IMR-90 (cell line): ENCODE data around the gene RGS13. TPM values are rescaled to one million over a fixed set of nuclear protein-coding genes. Genes with fewer than 3 reads are reported as not detected.

Experiments used
- ATAC-seq: fragments of 200-7000 bp; cut with Tn5 transposase; 2 replicates; pipeline ENCODE4 v1.9.1; 2020; ENCODE audit warnings: low read depth, mild to moderate bottlenecking, moderate library complexity
- BruUV-seq: library from RNA; stranded (reverse); fragments of 400-500 nt; replicated peaks from 2 replicates; lab custom pipeline; 2021; lab: Mats Ljungman, UMichigan
- CTCF ChIA-PET: fragments of 300-600 bp; formaldehyde crosslinking; extraction: SDS; loops from one replicate; lab custom pipeline; 2021; ENCODE audit warnings: antibody characterized with exemption; lab: Yijun Ruan, JAX
- POLR2A ChIA-PET: fragments of 300-600 bp; sonication (Branson Sonifier 250); formaldehyde crosslinking; loops from one replicate; lab custom pipeline; 2022; ENCODE audit warnings: antibody characterized with exemption; ENCODE audit not compliant: unreplicated experiment; lab: Charles Lee
- DNase-seq: peaks from one replicate; pipeline ENCODE4 v3.0.0; 2013
- H2AFZ ChIP-seq: replicated peaks from 2 replicates; pipeline ENCODE3; 2013; ENCODE audit warnings: low read length, mild to moderate bottlenecking; ENCODE audit not compliant: poor library complexity
- H2AK5ac ChIP-seq: 2 replicates; pipeline ENCODE4 v1.6.1; 2013; ENCODE audit warnings: low read depth, low read length, inconsistent platforms
- H2AK9ac ChIP-seq: replicated peaks from 2 replicates; pipeline ENCODE3; 2013; ENCODE audit warnings: mild to moderate bottlenecking, low read depth, low read length, moderate library complexity; ENCODE audit not compliant: poor library complexity
- H2BK120ac ChIP-seq: 2 replicates; pipeline ENCODE4 v1.6.1; 2013; ENCODE audit warnings: low read depth, low read length, inconsistent platforms
- H2BK15ac ChIP-seq: 3 replicates; pipeline ENCODE4 v1.6.1; 2013; ENCODE audit warnings: low read depth, low read length, inconsistent platforms
- H2BK20ac ChIP-seq: 2 replicates; pipeline ENCODE4 v1.6.1; 2013; ENCODE audit warnings: low read depth, mild to moderate bottlenecking, inconsistent platforms, low read length, moderate library complexity
- H2BK5ac ChIP-seq: 2 replicates; pipeline ENCODE4 v1.6.1; 2013; ENCODE audit warnings: mild to moderate bottlenecking, low read depth, low read length, inconsistent platforms; ENCODE audit not compliant: poor library complexity, severe bottlenecking
- H3K14ac ChIP-seq: replicated peaks from 2 replicates; pipeline ENCODE4 v1.6.1; 2013; ENCODE audit warnings: low read depth, low read length, inconsistent platforms
- H3K18ac ChIP-seq: 2 replicates; pipeline ENCODE4 v1.6.1; 2013; ENCODE audit warnings: low read depth, low read length, control low read depth
- H3K23ac ChIP-seq: 2 replicates; pipeline ENCODE4 v1.6.1; 2013; ENCODE audit warnings: low read depth, low read length, inconsistent platforms
- H3K27ac ChIP-seq: 2 replicates; pipeline ENCODE4 v1.5.1; 2013; ENCODE audit warnings: mild to moderate bottlenecking, control low read depth, low read length; ENCODE audit not compliant: insufficient read depth
- H3K27me3 ChIP-seq: 2 replicates; pipeline ENCODE4 v1.6.1; 2013; ENCODE audit warnings: low read length; ENCODE audit not compliant: control insufficient read depth, insufficient read depth
- H3K36me3 ChIP-seq: 2 replicates; pipeline ENCODE4 v1.6.1; 2013; ENCODE audit warnings: low read length, mixed read lengths; ENCODE audit not compliant: control insufficient read depth, insufficient read depth
- H3K4ac ChIP-seq: 2 replicates; pipeline ENCODE4 v1.6.1; 2013; ENCODE audit warnings: low read depth, low read length, inconsistent platforms
- H3K4me1 ChIP-seq: 2 replicates; pipeline ENCODE4 v1.6.1; 2013; ENCODE audit warnings: low read length, mixed read lengths; ENCODE audit not compliant: control insufficient read depth, insufficient read depth
- H3K4me2 ChIP-seq: 2 replicates; pipeline ENCODE4 v1.6.1; 2013; ENCODE audit warnings: low read depth, mild to moderate bottlenecking, control low read depth, low read length, moderate library complexity
- H3K4me3 ChIP-seq: 2 replicates; pipeline ENCODE4 v1.5.1; 2013; ENCODE audit warnings: low read depth, mild to moderate bottlenecking, control low read depth, low read length, moderate library complexity; ENCODE audit not compliant: insufficient read depth
- H3K56ac ChIP-seq: 2 replicates; pipeline ENCODE4 v1.6.1; 2013; ENCODE audit warnings: low read length, inconsistent platforms; ENCODE audit not compliant: insufficient read depth; ENCODE audit errors: extremely low read depth
- H3K79me1 ChIP-seq, 2 experiments: 2 replicates each; pipeline ENCODE4 v1.6.1; 2013; ENCODE audit warnings: low read length in 2 of 2, inconsistent platforms in 1 of 2, low read depth in 1 of 2
- H3K9ac ChIP-seq: 2 replicates; pipeline ENCODE4 v1.6.1; 2013; ENCODE audit warnings: low read depth, low read length, control low read depth
- H3K9me1 ChIP-seq: 2 replicates; pipeline ENCODE4 v1.6.1; 2013; ENCODE audit warnings: low read length, inconsistent platforms; ENCODE audit not compliant: insufficient read depth
- H3K9me3 ChIP-seq: 2 replicates; pipeline ENCODE4 v1.6.1; 2013; ENCODE audit warnings: low read length; ENCODE audit not compliant: control insufficient read depth, insufficient read depth
- H4K20me1 ChIP-seq: 2 replicates; pipeline ENCODE4 v1.6.1; 2013; ENCODE audit warnings: low read length, inconsistent platforms; ENCODE audit not compliant: insufficient read depth
- H4K5ac ChIP-seq: 2 replicates; pipeline ENCODE4 v1.6.1; 2013; ENCODE audit warnings: mild to moderate bottlenecking, low read depth, low read length, control low read depth
- H4K8ac ChIP-seq, 2 experiments: 2 replicates each; pipeline ENCODE4 v1.6.1; 2013; ENCODE audit warnings: low read depth in 2 of 2, low read length in 2 of 2, control low read depth in 1 of 2, inconsistent platforms in 1 of 2
- H4K91ac ChIP-seq: 2 replicates; pipeline ENCODE4 v1.6.1; 2013; ENCODE audit warnings: low read depth, low read length, inconsistent platforms; ENCODE audit not compliant: insufficient read depth
- BHLHE40 ChIP-seq: fragments of 150-350 bp; IDR thresholded peaks from 2 replicates; pipeline ENCODE4 v1.6.1; 2016; ENCODE audit warnings: mild to moderate bottlenecking, low read depth, low read length
- CEBPB ChIP-seq: IDR thresholded peaks from 2 replicates; pipeline ENCODE4 v1.6.1; 2012; ENCODE audit warnings: low read depth, low read length, improper control_type of control experiment
- CHD1 ChIP-seq: IDR thresholded peaks from 2 replicates; pipeline ENCODE4 v1.6.1; 2012; ENCODE audit warnings: low read depth, low read length, improper control_type of control experiment
- CTCF ChIP-seq: conservative IDR thresholded peaks from 2 replicates; pipeline ENCODE4 v1.5.1; 2012; ENCODE audit warnings: mild to moderate bottlenecking, low read depth, low read length, improper control_type of control experiment
- ELK1 ChIP-seq: fragments of 150-350 bp; IDR thresholded peaks from 2 replicates; pipeline ENCODE4 v1.6.1; 2016; ENCODE audit warnings: low read depth, mild to moderate bottlenecking, low read length, moderate library complexity, borderline replicate concordance
- MAZ ChIP-seq: IDR thresholded peaks from 2 replicates; pipeline ENCODE4 v1.6.1; 2012; ENCODE audit warnings: low read depth, mild to moderate bottlenecking, low read length, improper control_type of control experiment, moderate library complexity, borderline replicate concordance
- NFE2L2 ChIP-seq: fragments of 150-350 bp; IDR thresholded peaks from 2 replicates; pipeline ENCODE4 v1.6.1; 2016; ENCODE audit warnings: low read depth, mild to moderate bottlenecking, low read length
- POLR2A ChIP-seq: IDR thresholded peaks from 2 replicates; pipeline ENCODE4 v1.6.1; 2012; ENCODE audit warnings: mild to moderate bottlenecking, low read depth, low read length
- RAD21 ChIP-seq: IDR thresholded peaks from 2 replicates; pipeline ENCODE4 v1.6.1; 2012; ENCODE audit warnings: low read length, improper control_type of control experiment
- RCOR1 ChIP-seq: IDR thresholded peaks from 2 replicates; pipeline ENCODE4 v1.6.1; 2012; ENCODE audit warnings: mild to moderate bottlenecking, low read length, improper control_type of control experiment; ENCODE audit not compliant: insufficient replicate concordance
- RFX5 ChIP-seq: IDR thresholded peaks from 2 replicates; pipeline ENCODE4 v1.8.0; 2012; ENCODE audit warnings: low read depth, mild to moderate bottlenecking, low read length, moderate library complexity
- USF2 ChIP-seq: fragments of 150-350 bp; IDR thresholded peaks from 2 replicates; pipeline ENCODE4 v1.6.1; 2017; ENCODE audit warnings: mild to moderate bottlenecking, antibody characterized with exemption, low read length, low read depth
- WGBS, 2 experiments: methylation state at CpG; one replicate each; pipeline versions ENCODE4 v1.1.5 to v1.1.7; 2013; ENCODE audit warnings: missing lambda C conversion rate in 2 of 2; ENCODE audit not compliant: insufficient read length in 1 of 2; ENCODE audit errors: extremely low coverage in 2 of 2; 5-methylcytosine and 5-hydroxymethylcytosine counted together
- dilution Hi-C: fragments of 300-500 bp; cut with HindIII; formaldehyde crosslinking; loops from one replicate; pipeline ENCODE4 v1.14.3; 2018; ENCODE audit warnings: low sequenced_read_pairs; ENCODE audit not compliant: unreplicated experiment
- in situ Hi-C: fragments of 300-500 bp; cut with MboI; formaldehyde crosslinking; loops from 3 replicates; pipeline ENCODE4 v1.14.3; 2019; ENCODE audit warnings: low sequenced_read_pairs, inconsistent platforms, mixed read lengths
- intact Hi-C: fragments of 100-400 bp; cut with micrococcal nuclease; formaldehyde crosslinking; loops from 2 replicates; pipeline ENCODE4 v1.10.0; 2022
- polyA plus RNA-seq, 3 experiments: library from polyadenylated mRNA; depleted of rRNA; stranded (reverse); fragments of >200 nt; gene quantifications; 2 replicates each; pipeline ENCODE4 v1.2.3, GENCODE V29; 2012; ENCODE audit warnings: low replicate concordance in 1 of 3
- total RNA-seq: library from RNA; depleted of rRNA; stranded (reverse); fragments of >200 nt; gene quantifications from 2 replicates; pipeline ENCODE4 v1.2.3, GENCODE V29; 2012

The RGS13 gene
- total and polyA plus RNA-seq, 2 of the 4 experiments (the other 2 are of a cell fraction) = not detected

- no peak overlapping the region for H3K4ac ChIP-seq
- no peak overlapping the region for H4K8ac ChIP-seq
- no peaks in the 10 kb centered on the region for H3K9me3 ChIP-seq
- POLR2A ChIA-PET = no interaction called here
- no peak overlapping the region for H2BK15ac ChIP-seq
- no peak overlapping the region for H3K14ac ChIP-seq
- H3K56ac ChIP-seq = no peak overlapping the region
- no peaks in the 10 kb centered on the region for H3K9me1 ChIP-seq
- no peak overlapping the region for H2AK5ac ChIP-seq
- H3K4me2 ChIP-seq = no peak overlapping the region
- H2BK120ac ChIP-seq = no peak overlapping the region
- no peaks in the 10 kb centered on the region for H3K4me1 ChIP-seq
- no peak overlapping the region for H2AK9ac ChIP-seq
- in situ Hi-C loops = no loop called here
- no peak overlapping the region for H2BK5ac ChIP-seq
- H3K27me3 ChIP-seq = no peaks in the 10 kb centered on the region
- H4K5ac ChIP-seq = no peak overlapping the region
- H3K23ac ChIP-seq = no peak overlapping the region
- no peak for DNase-seq
- intact Hi-C loops = no loop called here
- H4K20me1 ChIP-seq = no peaks in the 10 kb centered on the region
- no peaks in the 10 kb centered on the region for H3K36me3 ChIP-seq
- ATAC-seq = no peak
- H2AFZ ChIP-seq = no peak overlapping the region
- H3K4me3 ChIP-seq = no peak overlapping the region
- dilution Hi-C loops = no loop called here
- CTCF ChIA-PET = interaction anchor here (0.5 kb wide), 1 partner anchor 79 kb away, joined by 4 read pairs; no protein-coding TSS in a partner anchor
- no peak overlapping the region for H3K18ac ChIP-seq
- H3K79me1 ChIP-seq = no peaks in the 10 kb centered on the region
- H2BK20ac ChIP-seq = no peak overlapping the region
- TF ChIP-seq ELK1 = no peak
- no peak for TF ChIP-seq CHD1
- no peak for TF ChIP-seq NFE2L2
- no peak for TF ChIP-seq CEBPB
- no peak for TF ChIP-seq RAD21
- TF ChIP-seq POLR2A = no peak
- no peak for TF ChIP-seq USF2
- TF ChIP-seq RCOR1 = no peak
- TF ChIP-seq CTCF = no peak
- no peak for TF ChIP-seq BHLHE40
- TF ChIP-seq MAZ = no peak
- no peak for TF ChIP-seq RFX5
- WGBS, 2 experiments = no CpG with 5 or more reads among the region's 1 CpG
- no TSS peak for BruUV-seq
- H4K91ac ChIP-seq = no peak overlapping the region
- H3K27ac ChIP-seq = no peak overlapping the region
- no peak overlapping the region for H3K9ac ChIP-seq
Observed at GRCh38 chr1:192675716-192676115, 39.8 kb downstream of the RGS13 start.
